Measurements from ENCODE around the gene CLEC4C. TPM values are rescaled to one million over a fixed set of nuclear protein-coding genes. Genes with fewer than 3 reads are reported as not detected.

CLEC4C gene
- total RNA-seq, 2 donors from 2014 or later: not detected

DNA sequence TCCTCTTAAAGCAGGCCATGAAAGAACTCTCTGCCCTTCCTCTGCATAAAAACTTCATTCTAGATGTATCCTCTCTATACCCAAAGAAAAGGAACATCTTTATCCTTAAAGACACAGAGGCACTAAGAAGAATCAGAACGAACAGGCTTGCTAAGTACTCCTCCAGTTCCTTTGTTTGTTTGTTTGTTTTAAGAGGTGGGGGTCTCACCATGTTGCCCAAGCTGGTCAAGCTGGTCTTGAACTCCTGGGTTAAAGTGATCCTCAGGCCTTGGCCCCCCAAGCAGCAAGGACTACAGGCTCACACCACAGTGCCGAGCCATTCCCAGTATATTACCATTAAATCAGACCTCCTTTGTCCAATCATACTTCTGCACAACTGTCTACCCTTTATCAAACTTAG, 65.6 kb downstream of the CLEC4C start:
- Histone ChIP-seq H3K9me3 (ENCODE audit: control insufficient read depth, low read length) (no peaks in the 10 kb centered on the region), H3K4me1 (ENCODE audit: control insufficient read depth, insufficient read depth, low read length) (peaks cover 9% of the 10 kb centered on the region), H3K27me3 (ENCODE audit: control insufficient read depth, insufficient read depth, low read length, poor library complexity, severe bottlenecking) (no peaks in the 10 kb centered on the region), H3K27ac (ENCODE audit: low read depth, low read length) (no peak overlapping the region), H3K9ac (ENCODE audit: extremely low read depth, low read length, poor library complexity, severe bottlenecking) (no peak overlapping the region), H3K4me3 (ENCODE audit: low read length) (no peak overlapping the region), H3K36me3 (ENCODE audit: control insufficient read depth, insufficient read depth, low read length) (no peaks in the 10 kb centered on the region)
- Mint-ChIP-seq H3K27ac (no peak overlapping the region), H3K36me3 (ENCODE audit: low read depth) (no peaks in the 10 kb centered on the region), H3K27me3 (ENCODE audit: insufficient read depth) (no peaks in the 10 kb centered on the region), H3K4me1 (peaks cover 19% of the 10 kb centered on the region), H3K4me3 (no peak overlapping the region), H3K9me3 (peaks cover 5% of the 10 kb centered on the region)
- TF ChIP-seq, protein P1, sequence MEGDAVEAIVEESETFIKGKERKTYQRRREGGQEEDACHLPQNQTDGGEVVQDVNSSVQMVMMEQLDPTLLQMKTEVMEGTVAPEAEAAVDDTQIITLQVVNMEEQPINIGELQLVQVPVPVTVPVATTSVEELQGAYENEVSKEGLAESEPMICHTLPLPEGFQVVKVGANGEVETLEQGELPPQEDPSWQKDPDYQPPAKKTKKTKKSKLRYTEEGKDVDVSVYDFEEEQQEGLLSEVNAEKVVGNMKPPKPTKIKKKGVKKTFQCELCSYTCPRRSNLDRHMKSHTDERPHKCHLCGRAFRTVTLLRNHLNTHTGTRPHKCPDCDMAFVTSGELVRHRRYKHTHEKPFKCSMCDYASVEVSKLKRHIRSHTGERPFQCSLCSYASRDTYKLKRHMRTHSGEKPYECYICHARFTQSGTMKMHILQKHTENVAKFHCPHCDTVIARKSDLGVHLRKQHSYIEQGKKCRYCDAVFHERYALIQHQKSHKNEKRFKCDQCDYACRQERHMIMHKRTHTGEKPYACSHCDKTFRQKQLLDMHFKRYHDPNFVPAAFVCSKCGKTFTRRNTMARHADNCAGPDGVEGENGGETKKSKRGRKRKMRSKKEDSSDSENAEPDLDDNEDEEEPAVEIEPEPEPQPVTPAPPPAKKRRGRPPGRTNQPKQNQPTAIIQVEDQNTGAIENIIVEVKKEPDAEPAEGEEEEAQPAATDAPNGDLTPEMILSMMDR (conservative IDR thresholded peaks at IDR 0.05): no peak
- WGBS, 2 experiments (ENCODE audit: insufficient coverage in 1 of 2, insufficient read length in 1 of 2): 56 to 83% methylated on average over 1 to 2 of the region's 2 CpGs
- DNase-seq: no peak

Other genes starting within 250 kb of the CLEC4C start
- gene CD163, start 243.6 kb downstream of the CLEC4C start, total RNA-seq: 10 to 100 TPM in 1 of 2 donors, 1 to 10 TPM in 1; 2.8 to 11.4 TPM
- not detected for gene APOBEC1, start 81.5 kb downstream of the CLEC4C start, total RNA-seq
- 10 to 100 TPM in 1 of 2 donors, 1 to 10 TPM in 1; 1.3 to 60.7 TPM for gene GDF3, start 51.6 kb downstream of the CLEC4C start, total RNA-seq
- gene DPPA3, start 35.9 kb downstream of the CLEC4C start, total RNA-seq: 1 to 10 TPM; 1.3 to 4.6 TPM
- gene NANOGNB, start 17.8 kb upstream of the CLEC4C start, total RNA-seq: not detected
- gene NANOG, start 42.0 kb upstream of the CLEC4C start, total RNA-seq: 10 to 100 TPM in 1 of 2 donors, 1 to 10 TPM in 1; 6.1 to 79.5 TPM
- 10 to 100 TPM; 35.9 to 70.9 TPM for gene SLC2A14, start 125.5 kb upstream of the CLEC4C start, total RNA-seq
- gene SLC2A3, start 188.8 kb upstream of the CLEC4C start, total RNA-seq: 1,000 to 10,000 TPM; 1,330 to 2,480 TPM

All from endodermal cell (in vitro differentiated cells).